Frontal cortex (tissue), 4 donors: ENCODE measurements around the gene GUCY1A1. TPM values are rescaled to one million over a fixed set of nuclear protein-coding genes. Genes with fewer than 3 reads are reported as not detected.
A peak's percentile ranks its signal among the peaks of the same experiment; 100 is the strongest.

Experiments
- DNase-seq, 2 donors: peaks; one replicate each; pipeline ENCODE4 v3.0.0; 2012; ENCODE audit warnings: low spot score in 2 of 2
- FAIRE-seq: peaks from 2 replicates; lab custom pipeline; 2012; peaks lifted over from hg19 to GRCh38; lab: Jason Lieb, UNC
- total RNA-seq: library from RNA; depleted of rRNA; stranded (reverse); fragments of >200 nt; gene quantifications from one replicate; pipeline ENCODE4 v1.2.3, GENCODE V29; 2014
- donor health status: control.
- donor health status: control.
- donor health status: control.

The GUCY1A1 gene
- total RNA-seq, 1 donor from 2014 or later = 207 TPM

DNA sequence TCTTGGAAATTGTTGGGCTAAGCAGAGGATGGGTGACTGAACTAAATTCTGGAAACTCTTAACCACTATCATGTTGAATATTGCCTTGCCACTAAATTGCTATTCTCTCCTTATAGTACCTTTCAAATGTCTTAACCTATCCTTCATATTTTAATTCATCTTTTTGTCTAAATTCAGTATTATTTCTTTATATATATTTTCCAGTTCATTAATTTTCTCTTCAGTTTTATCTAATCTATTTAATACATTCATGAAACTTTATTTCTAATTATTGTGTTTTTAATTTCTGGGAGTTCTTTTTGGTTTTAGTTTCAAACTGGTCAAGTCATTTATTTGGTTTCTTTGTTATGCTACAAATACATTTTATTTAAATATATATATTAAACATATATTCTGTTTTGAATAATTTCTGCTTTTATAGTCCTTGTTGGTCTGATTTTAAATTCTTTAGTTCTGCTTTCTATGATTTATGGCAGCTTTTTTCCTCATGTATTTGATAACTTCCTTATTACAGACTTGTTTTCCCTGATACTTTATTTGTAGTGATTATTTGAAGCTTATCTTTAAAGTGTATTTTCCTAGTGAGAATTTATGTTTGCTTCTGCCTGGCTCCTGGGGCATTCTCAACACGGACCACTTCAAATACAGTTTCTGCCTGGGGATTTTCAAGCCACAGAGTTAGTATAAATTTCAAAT is 8.5 kb upstream of the GUCY1A1 start:
- FAIRE-seq (peak; percentile 75), DNase-seq (no peak)

DNA sequence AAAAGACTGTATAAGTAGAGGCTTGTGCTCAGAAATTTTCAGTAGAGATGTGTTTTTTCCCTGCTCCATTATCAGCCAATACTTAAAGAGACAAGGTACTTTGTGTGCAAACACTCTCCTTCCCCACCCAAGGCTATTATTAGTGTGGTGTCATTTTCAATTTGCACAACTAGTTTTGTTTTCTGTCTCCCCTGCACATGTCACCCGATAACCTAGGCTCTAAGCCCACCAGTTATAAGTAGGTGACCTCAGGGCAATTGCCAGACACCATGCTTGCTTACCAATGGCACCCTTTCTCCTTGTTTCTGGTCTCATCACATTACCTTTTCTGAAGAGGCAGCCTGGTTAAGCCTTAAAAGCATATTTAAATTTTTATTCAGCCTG is 8.0 kb upstream of the GUCY1A1 start:
- DNase-seq = no peak
- no peak for FAIRE-seq

DNA sequence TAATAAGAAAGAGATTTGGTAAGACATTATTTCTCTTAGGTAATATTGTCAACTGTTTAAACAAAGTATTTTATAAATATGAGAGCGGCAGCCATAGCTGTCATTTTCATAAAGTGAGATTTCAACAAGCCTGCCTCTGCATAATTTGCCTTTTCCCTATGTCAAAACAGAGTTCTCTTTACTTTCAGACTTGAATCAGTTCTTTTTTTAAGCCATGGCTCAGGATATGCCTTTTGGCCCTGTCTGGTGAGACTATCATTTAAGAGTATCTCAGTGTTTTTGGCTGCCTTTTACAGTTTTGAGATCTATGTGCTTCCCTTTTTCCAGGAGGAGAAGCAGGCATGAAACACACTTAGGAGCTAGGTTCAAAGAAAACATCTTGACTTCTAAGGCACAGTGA is 7.5 kb upstream of the GUCY1A1 start:
- DNase-seq (no peak), FAIRE-seq (no peak)

DNA sequence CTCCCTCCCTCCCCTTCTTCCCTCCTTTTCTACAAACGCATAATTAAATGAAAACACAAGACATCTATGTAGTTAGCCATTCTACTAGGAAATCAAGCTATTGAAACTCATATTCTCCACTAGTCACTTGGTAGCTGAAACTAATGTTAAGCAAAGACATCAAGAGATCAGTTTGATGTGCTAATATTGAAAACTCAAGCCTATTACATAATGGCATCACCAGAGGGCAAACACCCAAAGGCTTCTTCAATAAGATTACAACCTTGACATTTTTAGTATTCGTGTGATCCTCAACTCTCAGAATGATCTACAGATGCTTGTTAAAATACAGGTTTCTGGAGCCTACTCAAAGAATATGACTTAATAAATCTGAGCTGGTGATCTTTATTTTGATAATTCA is 6.2 kb upstream of the GUCY1A1 start:
- no peak for FAIRE-seq
- no peak for DNase-seq

DNA sequence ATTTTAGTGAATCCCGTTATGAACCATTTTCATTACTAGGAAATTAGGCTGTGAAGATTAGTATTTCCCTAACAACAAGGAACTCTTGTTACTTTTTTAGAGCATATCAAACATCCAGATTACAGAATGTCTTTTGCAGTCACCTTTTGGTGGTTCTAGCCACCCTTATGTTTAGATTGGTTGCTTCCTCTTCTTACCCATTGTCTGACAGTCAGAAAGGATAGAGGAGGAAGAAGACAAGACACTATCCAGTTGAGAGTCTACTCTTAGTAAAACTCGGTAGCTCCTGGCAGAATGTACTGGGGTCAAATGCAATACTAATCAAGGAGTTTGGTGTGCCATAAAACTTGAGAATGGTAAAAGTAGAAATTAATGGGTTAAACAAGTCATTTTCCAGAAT is 1.6 kb upstream of the GUCY1A1 start:
- DNase-seq = no peak

DNA sequence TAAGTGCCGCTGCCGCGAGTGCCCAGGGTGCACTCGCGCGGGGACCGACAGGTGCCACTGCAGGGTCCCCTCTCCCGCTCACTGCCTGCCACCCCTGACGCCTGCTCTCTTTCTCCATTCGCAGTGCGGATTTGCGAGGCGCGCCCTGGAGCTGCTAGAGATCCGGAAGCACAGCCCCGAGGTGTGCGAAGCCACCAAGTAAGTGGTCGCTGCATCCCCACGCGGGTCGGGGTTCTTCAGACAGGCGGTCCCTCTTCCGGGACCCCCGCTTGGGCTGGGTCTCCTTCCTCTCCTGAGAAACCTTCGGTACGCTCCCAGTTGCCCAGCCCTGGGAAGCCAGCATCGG is 547 bp downstream of the GUCY1A1 start:
- no peak for FAIRE-seq
- DNase-seq = peak in 1 of 2 donors; percentile 31

More for the DNA sequence above, 1.6 kb upstream of the GUCY1A1 start:
- FAIRE-seq = no peak

DNA sequence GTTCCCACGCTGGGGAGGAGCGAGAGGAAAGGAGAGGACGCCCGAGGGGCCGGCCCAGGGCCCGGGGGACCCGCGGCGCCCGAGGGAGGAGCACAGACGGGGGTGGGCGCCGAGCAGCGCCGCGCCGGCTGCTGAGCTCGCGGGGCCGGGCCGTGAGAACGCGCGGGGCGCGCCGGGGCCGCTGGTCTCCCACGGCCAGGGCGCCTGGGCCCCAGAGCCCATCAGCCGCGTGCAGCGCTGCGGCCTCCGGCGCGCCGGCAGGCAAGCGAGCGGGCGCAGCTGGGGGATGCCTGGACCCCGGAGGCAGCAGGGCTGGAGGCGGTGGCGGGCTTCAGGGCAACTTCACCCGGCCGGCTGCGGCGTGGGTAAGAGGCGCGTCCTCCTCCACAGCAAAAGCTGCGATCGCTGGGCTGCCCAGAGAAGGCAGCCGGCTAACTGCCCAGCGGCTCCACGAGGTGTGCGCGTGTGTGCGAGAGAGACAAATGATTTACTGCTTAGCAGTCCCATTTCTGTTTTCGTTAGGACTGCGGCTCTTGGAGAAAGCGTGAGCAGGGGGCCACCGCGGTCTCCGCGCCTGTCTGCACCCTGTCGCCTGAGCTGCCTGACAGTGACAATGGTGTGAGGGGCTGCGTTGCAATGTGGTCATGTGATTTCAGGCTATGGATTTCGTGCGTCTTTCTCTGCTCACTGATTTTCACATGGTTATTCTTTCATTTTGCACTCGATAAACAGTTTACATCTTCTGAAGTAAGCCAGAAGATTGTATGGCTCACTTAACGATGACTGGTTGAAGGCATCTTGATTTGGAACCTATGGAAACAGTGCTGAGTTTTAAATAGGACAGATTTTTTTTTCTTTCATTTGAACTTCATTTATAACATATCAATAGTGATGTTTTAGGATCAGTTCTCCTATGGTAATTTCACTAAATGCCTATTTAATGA is 1.2 kb downstream of the GUCY1A1 start:
- DNase-seq = peak; percentile 30 to 34
- no peak for FAIRE-seq

DNA sequence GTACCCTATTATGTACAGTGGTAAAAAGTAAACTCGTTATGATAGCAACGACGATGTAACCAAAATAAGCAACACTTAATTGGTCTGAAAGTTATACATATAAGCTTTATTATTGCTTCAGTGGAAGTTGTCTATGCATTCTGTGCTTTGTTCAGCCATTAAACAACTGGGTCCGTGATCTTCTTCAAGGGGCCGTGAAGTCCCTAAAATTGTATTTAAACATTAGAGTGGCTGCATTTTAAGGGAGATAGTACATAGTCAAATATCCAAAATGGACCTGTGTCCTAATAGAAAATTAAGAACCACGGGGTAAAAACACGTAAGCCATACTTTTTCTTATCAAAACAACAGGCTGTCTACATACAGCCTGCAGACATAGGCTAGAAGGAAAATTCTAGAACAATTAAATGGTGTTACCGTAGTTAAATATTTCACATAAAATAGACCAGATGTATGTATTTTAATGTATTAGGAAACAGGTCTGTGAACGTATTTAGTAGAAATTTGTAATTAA is 2.1 kb downstream of the GUCY1A1 start:
- DNase-seq = no peak
- no peak for FAIRE-seq

DNA sequence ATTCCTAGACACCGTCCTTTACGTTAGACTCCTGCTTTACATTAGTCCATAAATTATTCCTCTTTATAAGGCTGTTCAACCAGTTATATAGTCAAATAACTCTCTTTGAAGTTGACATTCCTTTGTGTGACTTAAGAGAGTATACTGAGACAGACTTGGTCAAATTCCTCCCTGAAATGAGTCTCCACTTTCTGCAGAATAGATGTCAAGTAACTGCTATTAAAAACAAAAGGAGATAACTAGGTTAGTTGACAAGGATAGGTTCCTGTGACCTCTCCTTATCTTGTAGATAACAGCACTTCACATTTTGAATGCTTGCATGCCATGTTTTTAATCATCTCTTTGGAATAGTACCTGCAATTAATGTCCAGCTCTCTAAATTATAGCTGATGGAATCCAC is 5.7 kb downstream of the GUCY1A1 start:
- no peak for FAIRE-seq
- DNase-seq = no peak

DNA sequence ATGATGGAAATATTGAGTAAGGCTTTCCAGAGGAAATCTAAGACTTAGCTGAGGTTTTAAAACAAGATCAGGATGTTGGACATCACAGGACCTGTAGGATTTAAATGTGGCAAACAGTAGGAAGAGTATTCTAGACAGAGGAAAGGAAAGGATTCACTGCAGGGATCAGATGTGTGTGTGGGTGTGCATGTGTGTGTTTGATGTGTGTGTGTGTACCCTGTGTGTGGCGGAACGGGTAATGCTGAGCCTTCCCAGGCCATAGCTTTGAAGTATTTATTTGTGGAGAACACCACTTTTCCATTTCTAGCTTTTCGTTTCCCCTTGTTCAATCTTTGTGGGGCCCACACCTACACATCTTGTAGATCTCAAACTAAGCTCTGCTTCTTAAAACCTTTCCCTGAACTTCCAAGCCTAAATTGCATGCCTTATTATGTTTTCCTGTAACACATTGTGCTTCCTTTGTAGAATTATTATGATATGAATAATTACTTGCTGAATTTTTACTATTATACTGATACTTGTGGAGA is 6.9 kb downstream of the GUCY1A1 start:
- FAIRE-seq (no peak), DNase-seq (no peak)

DNA sequence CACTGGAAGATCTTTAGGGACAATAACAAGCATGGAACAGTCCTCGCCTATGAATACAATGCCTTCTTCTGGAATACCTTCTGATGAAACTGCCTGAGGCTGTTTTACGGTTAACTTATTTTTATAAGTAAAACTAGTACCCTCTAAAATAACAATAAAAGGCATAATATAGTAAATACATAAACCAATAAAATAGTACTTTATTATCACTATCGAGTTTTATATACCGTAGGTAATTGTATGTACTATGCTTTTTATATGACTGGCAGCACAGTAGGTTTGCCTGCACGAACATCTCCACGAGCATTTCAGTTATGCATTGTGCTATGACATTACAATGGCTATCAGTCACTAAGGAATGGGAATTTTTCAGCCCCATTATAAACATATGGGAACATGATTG is 8.0 kb downstream of the GUCY1A1 start:
- no peak for FAIRE-seq
- DNase-seq = no peak

DNA sequence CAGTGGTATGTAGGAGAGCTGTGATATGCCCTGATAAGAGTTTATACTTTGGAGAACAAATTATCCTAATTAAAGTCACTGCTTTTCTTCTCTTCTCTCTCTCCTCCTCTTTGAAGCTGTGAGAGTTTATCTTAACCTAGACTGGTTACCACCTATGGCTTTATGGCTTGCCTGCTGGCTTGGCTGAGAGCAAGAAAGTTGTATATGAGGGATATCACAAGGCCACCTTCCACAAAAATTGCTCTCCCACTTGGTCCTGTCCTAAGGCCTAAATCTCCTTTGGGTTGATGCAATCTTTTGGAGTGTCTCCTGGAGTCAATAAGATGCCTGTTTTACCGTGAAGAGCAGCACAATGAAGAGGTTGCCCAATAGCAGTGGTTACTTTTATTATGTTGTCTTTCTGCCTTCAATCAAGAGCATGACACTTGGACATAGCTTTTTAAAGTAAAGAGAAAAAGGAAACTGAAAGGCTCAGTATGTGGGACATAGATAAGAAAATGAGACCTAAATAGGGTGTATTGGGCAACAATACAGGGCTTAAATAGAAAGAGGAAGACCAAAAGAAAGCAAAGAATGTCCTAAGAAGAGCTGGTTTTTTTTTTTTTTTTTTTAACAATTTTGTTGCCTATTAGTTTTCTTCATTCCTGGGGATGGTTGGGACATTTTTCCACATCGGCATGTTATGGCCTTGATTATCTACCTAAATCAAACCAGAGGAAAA is 9.2 kb downstream of the GUCY1A1 start:
- DNase-seq = no peak
- FAIRE-seq = no peak

DNA sequence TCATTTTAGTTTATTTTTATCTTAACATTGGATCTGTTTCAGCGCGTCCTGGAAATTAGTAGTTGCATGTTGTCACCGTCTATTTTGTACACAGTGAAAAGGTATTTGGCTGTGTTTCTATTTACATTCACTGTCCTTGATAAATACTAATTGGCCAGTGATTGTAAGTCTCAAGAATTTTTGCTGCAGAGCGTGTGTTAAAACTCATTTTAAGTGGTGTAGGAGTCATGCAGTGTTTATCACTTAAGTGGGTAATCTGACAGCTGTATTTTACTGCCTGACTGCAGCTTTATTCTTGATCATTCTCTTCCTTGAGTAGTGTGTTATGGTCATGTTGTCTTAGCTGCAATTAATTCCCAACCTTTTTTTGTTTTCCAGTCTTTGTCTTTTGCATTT is 9.8 kb downstream of the GUCY1A1 start:
- FAIRE-seq (no peak), DNase-seq (no peak)

DNA sequence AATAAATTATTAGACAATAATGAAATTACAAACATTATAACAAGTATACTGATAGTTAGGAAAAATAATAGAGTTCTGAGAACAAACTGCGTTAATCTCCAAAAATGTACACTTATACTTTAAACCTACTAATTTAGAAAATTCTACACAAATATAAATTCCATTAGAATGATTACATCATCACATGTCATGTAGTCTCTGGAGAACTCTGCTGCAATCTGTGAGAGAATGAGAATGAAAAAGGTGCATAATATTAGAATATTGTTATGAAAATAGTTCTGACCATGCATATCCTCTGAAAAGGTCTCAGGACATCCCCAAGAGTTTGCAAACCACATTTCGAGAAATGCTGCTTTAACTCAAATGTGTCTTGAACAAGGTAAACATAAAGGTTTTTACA is 11.4 kb downstream of the GUCY1A1 start:
- FAIRE-seq (no peak), DNase-seq (no peak)

DNA sequence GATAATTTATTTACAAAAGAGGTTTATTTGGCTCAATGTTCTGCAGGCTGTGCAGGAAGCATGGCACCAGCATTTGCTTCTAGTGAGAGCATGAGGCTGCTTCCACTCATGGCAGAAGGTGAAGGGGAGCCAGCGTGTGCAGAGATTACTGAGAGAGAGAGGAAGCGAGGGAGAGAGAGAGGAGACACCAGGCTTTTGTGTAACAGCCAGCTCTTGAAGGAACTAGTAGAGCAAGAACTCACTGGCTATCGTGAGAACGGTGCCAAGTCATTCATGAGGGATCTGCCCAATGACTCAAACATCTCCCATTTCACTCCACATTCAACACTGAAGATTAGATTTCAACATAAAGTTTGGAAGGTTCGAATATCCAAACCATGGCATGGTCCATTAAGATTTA is 12.7 kb downstream of the GUCY1A1 start:
- no peak for FAIRE-seq
- no peak for DNase-seq

DNA sequence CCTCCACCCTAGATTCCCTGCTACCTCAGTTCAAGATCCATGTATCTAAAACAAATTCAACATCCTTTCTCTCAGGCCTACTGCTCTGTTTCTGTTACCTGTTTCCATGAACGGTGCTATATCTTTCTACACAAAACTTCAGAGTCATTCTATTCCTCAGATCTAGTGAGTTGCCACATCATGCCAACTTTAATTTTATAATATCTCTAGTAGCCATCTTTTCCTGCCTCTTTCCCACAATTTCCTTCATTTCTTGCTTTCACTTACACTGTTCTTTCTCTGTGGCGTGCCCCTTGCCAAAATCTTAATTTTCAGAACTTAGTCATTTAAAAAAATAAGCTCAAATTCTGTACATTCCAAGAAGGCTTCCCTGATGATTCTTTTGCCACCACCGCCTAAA is 15.2 kb downstream of the GUCY1A1 start:
- no peak for DNase-seq
- FAIRE-seq = no peak

DNA sequence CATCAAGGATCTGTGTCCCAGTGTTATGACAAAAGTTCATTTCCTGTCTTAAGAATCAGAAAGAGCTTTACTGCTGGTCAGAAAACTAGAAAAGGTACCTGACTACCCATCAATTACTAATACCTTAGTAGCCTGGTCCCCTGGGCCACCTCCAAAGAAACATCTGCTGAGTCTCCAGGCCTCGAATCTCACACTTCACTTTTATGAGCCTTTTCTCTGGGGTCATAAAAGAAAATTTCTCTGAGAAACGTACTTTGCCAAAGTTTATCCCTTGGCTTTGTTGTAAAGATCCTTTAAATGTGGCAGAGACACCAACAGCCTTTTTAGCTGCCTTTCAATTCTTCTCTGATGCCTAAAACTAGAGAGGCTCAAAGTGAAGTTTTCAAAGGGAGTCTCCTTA is 17.8 kb downstream of the GUCY1A1 start:
- DNase-seq (no peak), FAIRE-seq (no peak)

DNA sequence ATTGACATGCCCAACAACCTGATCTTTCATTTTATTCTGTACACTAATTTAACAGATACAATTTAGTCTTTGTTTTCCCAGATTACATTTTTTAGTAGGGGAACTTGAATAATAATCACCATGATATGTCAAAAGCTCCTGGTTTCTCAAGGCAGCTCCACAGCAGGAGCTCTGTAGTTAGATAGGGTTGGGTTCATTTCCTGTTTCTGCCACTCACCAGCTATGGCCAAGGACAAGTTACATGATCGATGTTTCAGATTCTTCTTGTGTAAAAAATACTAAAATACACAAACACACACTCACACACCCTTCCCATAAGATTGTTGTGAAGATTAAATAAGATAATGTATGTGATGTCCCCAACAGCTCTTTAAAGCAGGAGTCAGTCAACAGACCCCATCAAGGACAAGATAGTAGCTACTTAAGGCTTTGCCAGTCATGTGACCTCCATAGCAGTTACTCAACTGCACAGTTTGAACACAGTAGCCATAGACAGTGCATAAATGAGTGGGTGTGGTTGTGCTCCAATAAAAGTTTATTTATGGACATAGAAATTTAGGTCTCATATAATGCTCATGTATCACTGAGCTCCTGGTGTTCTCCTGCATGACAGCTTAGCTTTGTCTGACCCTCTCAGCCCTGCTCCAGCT is 18.4 kb downstream of the GUCY1A1 start:
- DNase-seq (no peak), FAIRE-seq (no peak)

DNA sequence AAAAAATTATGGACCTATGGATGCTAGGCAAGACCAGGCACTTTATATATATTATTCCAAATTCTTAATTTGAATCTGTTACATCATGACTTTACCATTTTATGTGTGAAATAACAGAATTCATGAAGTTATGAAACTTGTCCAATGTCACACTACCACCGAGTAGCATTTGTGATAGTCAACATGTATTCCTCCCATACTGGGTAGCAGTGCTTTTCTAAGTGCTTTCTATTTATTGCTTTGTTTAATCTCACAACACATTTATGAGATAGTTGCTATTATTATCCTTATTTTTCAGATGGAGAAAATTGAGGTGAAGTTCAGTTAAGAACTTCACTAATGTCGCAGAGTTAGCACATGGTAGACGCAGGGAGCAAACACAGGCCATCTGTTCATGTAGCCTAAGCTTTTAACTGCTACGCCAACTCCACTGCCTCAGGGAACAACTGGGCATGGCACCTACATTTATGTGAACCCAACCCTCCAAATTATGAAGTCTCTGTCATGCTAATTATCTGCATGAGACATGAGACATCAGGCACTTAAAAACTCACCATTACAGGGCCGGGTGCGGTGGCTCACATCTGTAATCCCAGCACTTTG is 20.8 kb downstream of the GUCY1A1 start:
- DNase-seq (no peak), FAIRE-seq (no peak)
